Trophoblast cell (in vitro differentiated cells and primary cell): ENCODE results near the gene LTB.

Experiments used
- DNase-seq, 2 donors: peaks; one replicate each; pipeline ENCODE4 v3.0.0-alpha.2; 2016
- H2AFZ ChIP-seq: 2 replicates; pipeline ENCODE4 v1.6.1; 2013; ENCODE audit warnings: low read length, moderate library complexity, mild to moderate bottlenecking; ENCODE audit not compliant: insufficient read depth, poor library complexity
- H2AK5ac ChIP-seq: 2 replicates; pipeline ENCODE4 v1.6.1; 2013; ENCODE audit warnings: mild to moderate bottlenecking, low read length
- H2BK120ac ChIP-seq: 2 replicates; pipeline ENCODE4 v1.6.1; 2013; ENCODE audit warnings: low read length, mild to moderate bottlenecking, moderate library complexity; ENCODE audit not compliant: insufficient read depth, poor library complexity
- H2BK12ac ChIP-seq: 2 replicates; pipeline ENCODE4 v1.6.1; 2013; ENCODE audit warnings: mild to moderate bottlenecking, low read length, moderate library complexity
- H2BK5ac ChIP-seq: 2 replicates; pipeline ENCODE4 v1.6.1; 2013; ENCODE audit warnings: low read length, low read depth, moderate library complexity, mild to moderate bottlenecking; ENCODE audit not compliant: poor library complexity
- H3K14ac ChIP-seq: 2 replicates; pipeline ENCODE4 v1.6.1; 2013; ENCODE audit warnings: mild to moderate bottlenecking, low read length
- H3K18ac ChIP-seq: 2 replicates; pipeline ENCODE4 v1.6.1; 2013; ENCODE audit warnings: mild to moderate bottlenecking, low read length
- H3K23ac ChIP-seq: 2 replicates; pipeline ENCODE4 v1.6.1; 2013; ENCODE audit warnings: low read length
- H3K27ac ChIP-seq: 2 replicates; pipeline ENCODE4 v1.5.1; 2013; ENCODE audit warnings: low read depth, mild to moderate bottlenecking, inconsistent platforms, low read length, moderate library complexity
- H3K27me3 ChIP-seq: 2 replicates; pipeline ENCODE4 v1.6.1; 2013; ENCODE audit warnings: inconsistent platforms, mild to moderate bottlenecking, low read length, moderate library complexity; ENCODE audit not compliant: insufficient read depth
- H3K36me3 ChIP-seq, 2 experiments: 1 replicate in 1 of 2; 2 replicates in 1 of 2; pipeline ENCODE4 v1.6.1; 2013; ENCODE audit warnings: low read length in 2 of 2, mild to moderate bottlenecking in 2 of 2, moderate library complexity in 1 of 2; ENCODE audit not compliant: insufficient read depth in 2 of 2, control insufficient read depth in 1 of 2
- H3K4ac ChIP-seq: 2 replicates; pipeline ENCODE4 v1.6.1; 2013; ENCODE audit warnings: low read depth, mild to moderate bottlenecking, low read length, moderate library complexity
- H3K4me1 ChIP-seq, 2 experiments: 1 replicate in 1 of 2; 2 replicates in 1 of 2; pipeline ENCODE4 v1.6.1; 2013; ENCODE audit warnings: low read length in 2 of 2, mild to moderate bottlenecking in 2 of 2, moderate library complexity in 1 of 2; ENCODE audit not compliant: insufficient read depth in 2 of 2, control insufficient read depth in 1 of 2
- H3K4me2 ChIP-seq: 2 replicates; pipeline ENCODE4 v1.6.1; 2013; ENCODE audit warnings: inconsistent platforms, mild to moderate bottlenecking, low read length, moderate library complexity
- H3K4me3 ChIP-seq: 2 replicates; pipeline ENCODE4 v1.5.1; 2013; ENCODE audit warnings: mild to moderate bottlenecking, low read depth, low read length, inconsistent platforms
- H3K79me1 ChIP-seq: one replicate; pipeline ENCODE4 v1.6.1; 2013; ENCODE audit warnings: low read length
- H3K79me2 ChIP-seq: 2 replicates; pipeline ENCODE4 v1.6.1; 2013; ENCODE audit warnings: low read length, mild to moderate bottlenecking; ENCODE audit not compliant: control insufficient read depth, insufficient read depth, poor library complexity
- H3K9ac ChIP-seq: 2 replicates; pipeline ENCODE4 v1.6.1; 2013; ENCODE audit warnings: mild to moderate bottlenecking, low read length
- H3K9me3 ChIP-seq: 2 replicates; pipeline ENCODE4 v1.6.1; 2013; ENCODE audit warnings: low read depth, mild to moderate bottlenecking, control low read depth, inconsistent platforms, low read length; ENCODE audit not compliant: insufficient read depth
- H4K12ac ChIP-seq: 2 replicates; pipeline ENCODE4 v1.6.1; 2013; ENCODE audit warnings: low read depth, mild to moderate bottlenecking, low read length, moderate library complexity
- H4K8ac ChIP-seq: 2 replicates; pipeline ENCODE4 v1.6.1; 2013; ENCODE audit warnings: low read depth, mild to moderate bottlenecking, low read length, moderate library complexity
- H4K91ac ChIP-seq: one replicate; pipeline ENCODE4 v1.6.1; 2013; ENCODE audit warnings: low read depth, mild to moderate bottlenecking, low read length, moderate library complexity
- WGBS: extraction: QIAGEN DNeasy Blood & Tissue Kit; methylation state at CpG from one replicate; pipeline ENCODE4 v1.1.7; 2013; ENCODE audit warnings: missing lambda C conversion rate; ENCODE audit not compliant: insufficient read length, insufficient coverage; ENCODE audit errors: extremely low coverage; 5-methylcytosine and 5-hydroxymethylcytosine counted together

LTB gene

DNA sequence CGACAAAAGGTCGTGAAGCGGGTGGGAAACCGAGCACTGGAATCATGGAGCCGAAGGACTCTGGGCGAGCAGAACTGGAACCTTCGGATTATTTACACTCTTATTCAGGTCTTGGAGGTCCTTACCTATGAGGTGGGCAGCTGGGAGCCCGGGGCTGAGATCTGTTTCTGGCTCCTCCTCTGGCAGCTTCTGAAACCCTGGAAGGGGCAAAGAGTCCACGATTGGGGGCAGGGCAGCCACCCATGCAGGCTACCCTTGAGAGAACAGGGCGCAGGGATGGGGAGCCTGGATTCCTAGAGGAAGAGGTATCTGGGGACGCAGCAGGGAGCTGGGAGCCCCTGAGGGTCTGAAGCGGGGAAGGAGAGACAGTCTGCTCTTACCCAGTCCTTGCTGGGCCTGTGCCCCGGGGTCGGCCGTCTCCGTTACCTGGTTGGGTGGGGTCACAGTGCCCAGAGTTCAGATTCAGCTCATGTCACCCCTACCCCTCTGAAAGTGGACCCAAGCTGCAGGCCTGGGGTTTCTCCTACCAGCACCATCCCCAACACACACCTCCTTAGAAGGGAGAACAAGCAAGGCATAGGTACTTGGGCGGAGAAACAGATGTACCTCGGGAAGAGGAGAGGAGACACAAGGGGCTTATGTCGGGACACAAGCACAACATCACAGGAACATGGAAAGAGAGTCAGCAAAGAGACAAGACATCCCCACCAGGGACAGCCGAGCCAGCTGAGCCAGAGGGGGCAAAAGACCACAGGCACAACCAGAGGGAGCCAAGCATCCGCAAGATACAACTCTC is 592 bp downstream of the LTB start:
- H4K8ac ChIP-seq: peak overlapping the region; percentile 95
- no peak overlapping the region for H3K23ac ChIP-seq
- H2AK5ac ChIP-seq: peak overlapping the region; percentile 33
- peak overlapping the region; percentile 80 for H3K14ac ChIP-seq
- peak overlapping the region; percentile 93 for H2AFZ ChIP-seq
- H3K27me3 ChIP-seq: no peaks in the 10 kb centered on the region
- H4K91ac ChIP-seq: peak overlapping the region; percentile 87
- H3K4me1 ChIP-seq: peaks cover 31 to 37% of the 10 kb centered on the region in 2 experiments
- H4K12ac ChIP-seq: peak overlapping the region; percentile 72
- H3K36me3 ChIP-seq: no peaks in the 10 kb centered on the region
- DNase-seq: no peak
- no CpG with 5 or more reads among the region's 21 CpGs for whole genome bisulfite sequencing
- H2BK5ac ChIP-seq: no peak overlapping the region
- peak overlapping the region; percentile 70 for H3K9ac ChIP-seq
- H3K18ac ChIP-seq: peak overlapping the region; percentile 54
- H3K9me3 ChIP-seq: no peaks in the 10 kb centered on the region
- peak overlapping the region; percentile 15 for H3K27ac ChIP-seq
- H2BK12ac ChIP-seq: no peak overlapping the region
- H2BK120ac ChIP-seq: peak overlapping the region; percentile 75
- peak overlapping the region; percentile 63 for H3K4me2 ChIP-seq
- H3K4ac ChIP-seq: peak overlapping the region; percentile 29
- H3K4me3 ChIP-seq: peak overlapping the region; percentile 77
- peaks cover 6% of the 10 kb centered on the region for H3K79me2 ChIP-seq
- peaks cover 30% of the 10 kb centered on the region for H3K79me1 ChIP-seq

DNA sequence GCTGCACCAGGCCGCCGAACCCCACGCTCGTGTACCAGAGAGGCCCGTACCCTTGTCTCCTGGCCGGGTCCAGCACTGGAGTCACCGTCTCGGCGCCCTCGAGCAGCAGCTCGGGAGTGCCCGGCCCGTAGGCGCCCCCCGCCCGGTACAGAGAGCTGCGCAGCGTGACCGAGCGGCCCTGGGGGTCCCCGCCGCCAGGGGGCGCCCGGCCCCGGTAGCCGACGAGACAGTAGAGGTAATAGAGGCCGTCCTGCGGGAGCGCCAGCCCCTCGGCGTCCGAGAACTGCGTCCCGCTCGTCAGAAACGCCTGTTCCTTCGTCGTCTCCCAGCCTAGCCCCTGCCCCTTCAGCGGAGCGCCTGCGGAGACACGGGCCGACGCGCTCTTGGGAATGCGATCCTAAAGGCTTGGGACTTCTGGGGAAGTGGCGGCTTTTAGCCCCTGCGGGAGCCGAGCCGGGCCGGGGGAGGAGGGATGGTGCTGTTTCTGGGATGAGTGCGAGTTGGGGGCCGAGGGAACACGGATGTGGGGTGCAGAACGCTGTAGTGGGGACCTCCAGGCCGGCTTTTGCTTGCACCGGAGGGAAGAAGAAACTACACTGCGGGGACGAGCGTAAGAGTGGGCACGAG is 1.3 kb downstream of the LTB start:
- peak overlapping the region; percentile 70 for H3K9ac ChIP-seq
- H3K27me3 ChIP-seq: no peaks in the 10 kb centered on the region
- no peaks in the 10 kb centered on the region for H3K36me3 ChIP-seq
- peaks cover 30% of the 10 kb centered on the region for H3K79me1 ChIP-seq
- peak overlapping the region; percentile 86 for H3K18ac ChIP-seq
- H4K91ac ChIP-seq: peak overlapping the region; percentile 87
- WGBS: no CpG with 5 or more reads among the region's 62 CpGs
- peak; percentile 57 to 76 for DNase-seq
- peak overlapping the region; percentile 15 for H3K27ac ChIP-seq
- H2BK120ac ChIP-seq: peak overlapping the region; percentile 88
- H2BK5ac ChIP-seq: peak overlapping the region; percentile 29
- peak overlapping the region; percentile 73 for H4K12ac ChIP-seq
- peak overlapping the region; percentile 62 for H3K4ac ChIP-seq
- H3K4me3 ChIP-seq: peak overlapping the region; percentile 77
- H4K8ac ChIP-seq: peak overlapping the region; percentile 95
- peak overlapping the region; percentile 83 for H3K14ac ChIP-seq
- no peak overlapping the region for H3K23ac ChIP-seq
- peak overlapping the region; percentile 63 for H3K4me2 ChIP-seq
- peak overlapping the region; percentile 77 for H2AK5ac ChIP-seq
- H2BK12ac ChIP-seq: peak overlapping the region; percentile 94
- no peaks in the 10 kb centered on the region for H3K9me3 ChIP-seq
- peak overlapping the region; percentile 93 for H2AFZ ChIP-seq
- H3K4me1 ChIP-seq: peaks cover 36 to 42% of the 10 kb centered on the region in 2 experiments
- peaks cover 6% of the 10 kb centered on the region for H3K79me2 ChIP-seq

DNA sequence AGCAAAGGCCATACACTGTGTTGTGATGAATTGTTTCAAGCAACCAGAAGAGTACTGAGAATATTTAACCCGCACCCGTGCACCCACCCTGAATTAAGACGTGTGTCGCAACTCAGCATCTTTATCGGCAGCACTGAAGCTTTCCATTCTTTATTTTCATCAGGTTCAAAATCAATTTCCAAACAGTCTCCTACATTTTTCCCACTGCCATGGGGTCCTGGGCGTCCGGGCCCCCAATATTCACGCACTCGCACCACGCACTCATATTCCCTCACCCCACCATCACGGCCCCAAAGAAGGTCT is 1.8 kb downstream of the LTB start:
- Histone ChIP-seq H3K27ac (no peak overlapping the region), H3K9me3 (no peaks in the 10 kb centered on the region), H4K12ac (peak overlapping the region; percentile 73), H3K27me3 (no peaks in the 10 kb centered on the region), H2BK120ac (peak overlapping the region; percentile 88), H4K8ac (peak overlapping the region; percentile 90), H3K36me3 (no peaks in the 10 kb centered on the region), H3K23ac (no peak overlapping the region), H3K4ac (peak overlapping the region; percentile 62), H4K91ac (peak overlapping the region; percentile 87), H2AK5ac (peak overlapping the region; percentile 77), H3K79me2 (peaks cover 6% of the 10 kb centered on the region), H3K18ac (peak overlapping the region; percentile 86), H3K9ac (no peak overlapping the region), H3K14ac (peak overlapping the region; percentile 83), H3K4me2 (peak overlapping the region; percentile 63), H3K4me3 (peak overlapping the region; percentile 57), H2AFZ (peak overlapping the region; percentile 75), H3K4me1 (peaks cover 41 to 48% of the 10 kb centered on the region in 2 experiments), H3K79me1 (peaks cover 34% of the 10 kb centered on the region), H2BK12ac (peak overlapping the region; percentile 94), H2BK5ac (peak overlapping the region; percentile 13)
- WGBS: no CpG with 5 or more reads among the region's 11 CpGs
- no peak for DNase-seq

DNA sequence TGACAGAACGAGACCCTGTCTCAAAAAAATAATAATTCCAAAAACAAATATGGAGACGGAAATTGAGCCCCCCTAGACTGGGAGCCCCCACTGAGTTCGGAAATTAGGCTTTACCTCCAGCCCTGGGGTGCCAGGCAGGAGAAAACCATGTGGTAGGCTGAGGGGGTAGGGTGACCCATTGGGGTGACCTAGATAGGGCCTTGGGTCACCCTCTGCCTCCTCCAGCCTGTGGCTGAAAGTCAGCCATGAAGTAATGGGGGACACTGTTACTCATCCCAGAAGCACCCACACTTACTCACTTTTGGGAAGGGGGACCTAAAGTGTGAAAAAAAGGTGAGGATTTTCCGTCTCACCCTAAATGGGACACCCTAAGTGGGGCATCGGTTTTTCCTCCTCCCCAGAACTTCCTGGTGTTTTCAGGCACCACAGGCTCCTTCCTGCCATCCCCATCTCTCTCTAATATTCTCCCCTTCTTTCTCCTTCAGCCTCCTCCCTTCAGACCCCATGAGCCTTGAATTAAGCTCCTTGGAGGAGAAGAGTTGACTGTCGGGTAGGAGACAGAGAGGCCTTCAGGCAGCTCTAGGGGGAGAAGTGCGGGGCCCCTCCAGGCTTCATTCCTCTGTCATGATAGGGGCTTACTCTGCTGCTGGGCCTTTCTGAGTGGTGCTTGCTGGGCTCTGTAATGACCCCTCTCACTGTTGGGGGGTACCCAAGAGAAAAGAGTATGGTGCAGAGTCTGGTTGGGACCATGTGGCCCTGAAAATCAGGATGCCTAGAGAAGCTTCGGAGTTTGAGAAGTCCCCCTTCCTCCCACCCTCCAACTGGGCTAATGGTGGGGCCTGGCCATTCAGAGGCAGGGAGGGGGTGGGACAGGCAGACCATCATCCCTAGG is 2.4 kb downstream of the LTB start:
- Histone ChIP-seq H3K23ac (no peak overlapping the region), H3K36me3 (no peaks in the 10 kb centered on the region), H3K4ac (no peak overlapping the region), H3K9ac (no peak overlapping the region), H3K4me3 (no peak overlapping the region), H2BK120ac (no peak overlapping the region), H3K4me1 (peaks cover 47 to 53% of the 10 kb centered on the region in 2 experiments), H3K4me2 (peak overlapping the region; percentile 63), H4K8ac (no peak overlapping the region), H2BK5ac (no peak overlapping the region), H3K18ac (no peak overlapping the region), H2AFZ (no peak overlapping the region), H4K12ac (no peak overlapping the region), H3K14ac (no peak overlapping the region), H3K27ac (no peak overlapping the region), H4K91ac (peak overlapping the region; percentile 31), H3K27me3 (no peaks in the 10 kb centered on the region), H2BK12ac (peak overlapping the region; percentile 94), H3K79me1 (peaks cover 39% of the 10 kb centered on the region), H3K9me3 (no peaks in the 10 kb centered on the region), H2AK5ac (peak overlapping the region; percentile 3), H3K79me2 (peaks cover 6% of the 10 kb centered on the region)
- DNase-seq: no peak
- no CpG with 5 or more reads among the region's 8 CpGs for WGBS
